Lower leg skin (tissue), 3 donors: ENCODE results near the gene NTM.

Experiments used
- CTCF ChIP-seq, 3 donors: fragments of 450-650 bp; IDR thresholded peaks; one replicate each; pipeline ENCODE4 v1.5.1; 2016; ENCODE audit warnings: antibody characterized with exemption in 3 of 3, mild to moderate bottlenecking in 3 of 3, moderate library complexity in 2 of 3
- POLR2A ChIP-seq, 2 donors: fragments of 450-650 bp; IDR thresholded peaks; one replicate each; pipeline ENCODE4 v1.6.1; 2016 to 2017; ENCODE audit warnings: antibody characterized with exemption in 2 of 2, mild to moderate bottlenecking in 1 of 2, moderate library complexity in 1 of 2

- TF ChIP-seq POLR2A (IDR thresholded peaks at IDR 0.05) (no peak), CTCF (IDR thresholded peaks at IDR 0.05) (no peak)
These were observed 960.1 kb downstream of the NTM start for GRCh38 chr11:132330515-132330914.
